Lung (tissue), 12 donors: ENCODE data around the gene PROSER2. TPM values are rescaled to one million over a fixed set of nuclear protein-coding genes. Genes with fewer than 3 reads are reported as not detected.

ENCODE experiments used
- ATAC-seq: fragments of 200-7000 bp; cut with Tn5 transposase; one replicate; pipeline ENCODE4 v1.9.1; 2020; ENCODE audit warnings: moderate number of reproducible peaks; ENCODE audit not compliant: insufficient read depth, low FRiP score
- DNase-seq, 3 donors: peaks; one replicate each; pipeline ENCODE4 v3.0.0-alpha.2; 2013 to 2017
- H3K27ac ChIP-seq, 2 donors: one replicate each; pipeline ENCODE4 v1.5.1; 2013; ENCODE audit warnings: mild to moderate bottlenecking in 2 of 2, moderate library complexity in 2 of 2, control low read depth in 1 of 2, inconsistent platforms in 1 of 2, low read depth in 1 of 2, low read length in 1 of 2
- H3K27me3 ChIP-seq, 3 donors: one replicate each; pipeline ENCODE4 v1.5.1; 2013; ENCODE audit warnings: low read length in 2 of 3; ENCODE audit not compliant: control insufficient read depth in 3 of 3, insufficient read depth in 3 of 3
- H3K36me3 ChIP-seq, 4 donors: one replicate each; pipeline ENCODE4 v1.5.1; 2013; ENCODE audit warnings: low read length in 4 of 4, mild to moderate bottlenecking in 1 of 4, moderate library complexity in 1 of 4; ENCODE audit not compliant: control insufficient read depth in 4 of 4, insufficient read depth in 4 of 4
- H3K4me1 ChIP-seq, 5 donors: one replicate each; pipeline ENCODE4 v1.5.1; 2013; ENCODE audit warnings: low read length in 5 of 5, mild to moderate bottlenecking in 2 of 5, moderate library complexity in 1 of 5; ENCODE audit not compliant: control insufficient read depth in 5 of 5, insufficient read depth in 5 of 5
- H3K4me3 ChIP-seq: one replicate; pipeline ENCODE4 v1.5.1; 2013; ENCODE audit warnings: mild to moderate bottlenecking, control low read depth, moderate library complexity
- H3K9ac ChIP-seq, 2 donors: one replicate each; pipeline ENCODE4 v1.5.1; 2013; ENCODE audit warnings: low read length in 2 of 2, control low read depth in 1 of 2; ENCODE audit not compliant: insufficient read depth in 1 of 2
- H3K9me3 ChIP-seq, 4 donors: one replicate each; pipeline ENCODE4 v1.5.1; 2013; ENCODE audit warnings: low read length in 3 of 4, mild to moderate bottlenecking in 1 of 4, moderate library complexity in 1 of 4; ENCODE audit not compliant: control insufficient read depth in 4 of 4, insufficient read depth in 3 of 4
- CTCF ChIP-seq: IDR thresholded peaks from 2 replicates; pipeline ENCODE4 v1.5.1; 2012; ENCODE audit warnings: mild to moderate bottlenecking; ENCODE audit errors: control extremely low read depth, extremely low read depth
- WGBS, 2 donors: extraction: QIAGEN DNeasy Blood & Tissue Kit; methylation state at CpG; one replicate each; pipeline ENCODE4 v1.1.7; 2013; 5-methylcytosine and 5-hydroxymethylcytosine counted together
- polyA plus RNA-seq, 2 donors: library from polyadenylated mRNA; stranded (reverse); fragments of 200-250 nt; gene quantifications; one replicate each; pipeline ENCODE4 v1.2.1, GENCODE V29; 2013
- total RNA-seq, 2 donors: library from RNA; depleted of rRNA in 1 of 2; stranded (reverse); fragments of >200 nt in 1 of 2; gene quantifications; one replicate each; pipeline ENCODE4 v1.2.1, GENCODE V29; 2014 to 2021
- donor health status: control.
- donor health status: control.
- donor health status: Bipolar disorder and iron deficiency.
- donor health status: healthy.
- donor health status: DM: yes; HTN: yes; CAD: no.

Gene PROSER2
- total and polyA plus RNA-seq, 4 donors = 8.2 to 23.9 (median 10.3) TPM

GRCh38 chr10:11830836-11831519 is 7.8 kb downstream of the PROSER2 start:
- H3K27ac ChIP-seq = peak overlapping the region in 1 of 2 donors; percentile 86
- H3K27me3 ChIP-seq = no peaks in the 10 kb centered on the region
- WGBS, 2 donors = 62 to 82% methylated on average over 4 of the region's 4 CpGs
- H3K9me3 ChIP-seq = no peaks in the 10 kb centered on the region
- DNase-seq (no peak), ATAC-seq (peak; percentile 35)
- H3K9ac ChIP-seq = no peak overlapping the region
- H3K36me3 ChIP-seq = no peaks in the 10 kb centered on the region
- peaks cover 0 to 9% (median 2%) of the 10 kb centered on the region in 5 donors for H3K4me1 ChIP-seq
- no peak overlapping the region for H3K4me3 ChIP-seq
- TF ChIP-seq CTCF = no peak

DNA sequence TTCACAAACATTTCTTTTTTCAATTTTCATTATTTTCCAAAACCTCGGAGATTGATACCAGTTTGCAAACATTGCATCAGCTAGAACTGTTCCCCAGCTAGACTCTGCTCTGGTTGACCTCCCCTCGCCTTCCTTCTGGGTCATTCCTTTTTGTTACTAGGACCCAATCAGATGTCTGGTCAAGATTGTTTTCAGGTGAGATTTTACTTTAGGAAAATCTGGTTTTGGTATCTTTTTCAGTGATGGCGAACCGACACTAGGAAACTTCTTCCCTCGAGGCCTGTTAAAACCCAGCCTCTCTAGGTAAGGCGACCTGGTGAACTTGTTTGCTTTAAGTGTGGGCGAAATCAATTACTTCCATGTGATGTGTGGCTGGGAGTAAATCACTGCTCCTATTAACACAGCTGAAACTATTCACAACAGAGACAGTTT is 8.4 kb downstream of the PROSER2 start:
- ATAC-seq (peak; percentile 41), DNase-seq (no peak)
- Histone ChIP-seq H3K27ac (peak overlapping the region in 1 of 2 donors; percentile 75), H3K9ac (no peak overlapping the region), H3K27me3 (no peaks in the 10 kb centered on the region), H3K9me3 (no peaks in the 10 kb centered on the region), H3K4me3 (no peak overlapping the region), H3K4me1 (peaks cover 0 to 9% (median 2%) of the 10 kb centered on the region in 5 donors), H3K36me3 (no peaks in the 10 kb centered on the region)
- WGBS, 2 donors = 64 to 83% methylated on average over 7 of the region's 7 CpGs
- TF ChIP-seq CTCF = no peak

DNA sequence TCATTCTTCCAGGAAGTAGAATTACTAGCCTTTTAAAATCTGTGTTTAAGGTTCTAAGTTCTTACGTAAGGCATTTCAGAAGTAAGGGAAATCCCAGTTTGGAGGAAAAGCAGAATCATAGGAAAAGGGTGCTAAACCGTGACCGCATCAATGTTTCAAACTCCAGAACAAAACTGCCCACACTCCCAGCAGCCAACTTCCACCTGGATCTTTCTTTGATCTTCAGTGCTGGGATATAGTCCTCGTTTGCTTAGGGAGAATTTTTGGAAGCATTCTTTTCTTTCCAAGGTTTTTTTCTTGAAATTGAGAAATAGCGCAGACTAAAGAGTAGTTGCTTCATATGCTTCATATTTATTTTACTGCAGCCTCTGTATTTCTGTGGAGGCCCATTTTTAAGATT is 8.9 kb downstream of the PROSER2 start:
- ATAC-seq = no peak

More for the DNA sequence above, 8.9 kb downstream of the PROSER2 start:
- no peak for DNase-seq
- Histone ChIP-seq H3K4me3 (no peak overlapping the region), H3K27ac (peak overlapping the region in 1 of 2 donors; percentile 31), H3K9me3 (no peaks in the 10 kb centered on the region), H3K4me1 (peaks cover 0 to 9% (median 2%) of the 10 kb centered on the region in 5 donors), H3K9ac (no peak overlapping the region), H3K27me3 (no peaks in the 10 kb centered on the region), H3K36me3 (no peaks in the 10 kb centered on the region)
- no peak for TF ChIP-seq CTCF
- WGBS, 2 donors = 61 to 68% methylated on average over 5 of the region's 5 CpGs
